Fibroblast of the aortic adventitia (primary cell): ENCODE results near the gene NUP54. TPM values are rescaled to one million over a fixed set of nuclear protein-coding genes. Genes with fewer than 3 reads are reported as not detected.

ENCODE experiments used
- DNase-seq: peaks from one replicate; pipeline ENCODE4 v3.0.0-alpha.2; 2010; ENCODE audit warnings: low read depth
- H3K4me3 ChIP-seq: 2 replicates; pipeline ENCODE4 v1.5.1; 2011; ENCODE audit warnings: low read depth, mild to moderate bottlenecking, control low read depth, low read length, moderate library complexity
- CTCF ChIP-seq: IDR thresholded peaks from 2 replicates; pipeline ENCODE4 v1.5.1; 2011; ENCODE audit warnings: mild to moderate bottlenecking, low read length, control low read depth, inconsistent platforms; ENCODE audit not compliant: insufficient read depth
- total RNA-seq: library from RNA; depleted of rRNA; stranded (reverse); fragments of >200 nt; gene quantifications from 2 replicates; pipeline ENCODE4 v1.2.3, GENCODE V29; 2012; ENCODE audit warnings: low replicate concordance

Gene NUP54
- total RNA-seq, 1 donor, result 64.4 TPM

- DNase-seq, result no peak
- no peak overlapping the region for H3K4me3 ChIP-seq
- TF ChIP-seq CTCF, result no peak
These were observed 81.7 kb downstream of the NUP54 start for GRCh38 chr4:76066546-76066945.

Other genes with a start within 250 kb of the NUP54 start
- gene PPEF2, start 245.9 kb downstream of the NUP54 start, total RNA-seq, result not detected in 2 replicates
- gene NAAA, start 207.4 kb downstream of the NUP54 start, total RNA-seq, result 46.1 and 48.1 TPM in 2 replicates
- 46.7 and 52.4 TPM in 2 replicates for gene SDAD1, start 157.5 kb downstream of the NUP54 start, total RNA-seq
- not detected in 2 replicates for gene CXCL9, start 140.9 kb downstream of the NUP54 start, total RNA-seq
- gene CXCL10, start 124.9 kb downstream of the NUP54 start, total RNA-seq, result not detected in 2 replicates
- gene CXCL11, start 112.3 kb downstream of the NUP54 start, total RNA-seq, result not detected in 2 replicates
- not detected in 2 replicates for gene ART3, start 73.7 kb downstream of the NUP54 start, total RNA-seq
- 114 and 184 TPM in 2 replicates for gene SCARB2, start 65.4 kb upstream of the NUP54 start, total RNA-seq
- gene FAM47E, start 103.3 kb upstream of the NUP54 start, total RNA-seq, result 0.18 TPM in 1 of 2 replicates, not detected in the other
- gene STBD1, start 158.3 kb upstream of the NUP54 start, total RNA-seq, result 3.6 and 5.0 TPM in 2 replicates